ENCODE measurements around the gene PPP1R1C.
A peak's percentile ranks its signal among the peaks of the same experiment; 100 is the strongest.

The PPP1R1C gene, protein sequence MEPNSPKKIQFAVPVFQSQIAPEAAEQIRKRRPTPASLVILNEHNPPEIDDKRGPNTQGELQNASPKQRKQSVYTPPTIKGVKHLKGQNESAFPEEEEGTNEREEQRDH

DNA sequence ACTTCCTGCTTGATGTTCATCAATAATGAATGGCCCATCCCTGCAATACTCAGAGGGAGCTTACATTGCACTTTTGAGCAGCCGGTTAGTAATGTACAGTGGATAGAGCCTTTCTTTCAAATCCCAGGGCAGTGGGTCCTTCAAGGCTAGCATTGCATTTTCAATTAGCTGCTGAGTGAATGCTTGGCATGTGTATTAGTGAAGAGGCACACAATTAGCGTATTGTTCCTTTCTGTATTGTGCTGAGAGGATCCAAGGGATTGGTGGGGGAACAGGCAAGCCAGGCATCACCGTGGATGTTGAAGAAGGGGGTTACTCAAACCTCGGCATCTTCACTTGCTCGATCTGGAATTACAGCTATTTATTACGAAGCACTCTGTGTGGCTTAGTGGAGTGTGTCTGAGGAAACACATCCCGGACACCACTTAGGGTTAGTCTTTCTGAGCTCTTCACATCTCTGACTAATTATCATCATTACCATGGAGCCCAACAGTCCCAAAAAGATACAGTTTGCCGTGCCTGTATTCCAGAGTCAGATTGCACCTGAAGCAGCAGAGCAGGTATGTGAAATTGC lies at the start of gene PPP1R1C:
Gene PPP1R1C (plus strand): TSS at position 222 of the 574 bp plus-strand sequence. CDS start 258 bp downstream, at position 480.
- TF ChIP-seq, protein P1, sequence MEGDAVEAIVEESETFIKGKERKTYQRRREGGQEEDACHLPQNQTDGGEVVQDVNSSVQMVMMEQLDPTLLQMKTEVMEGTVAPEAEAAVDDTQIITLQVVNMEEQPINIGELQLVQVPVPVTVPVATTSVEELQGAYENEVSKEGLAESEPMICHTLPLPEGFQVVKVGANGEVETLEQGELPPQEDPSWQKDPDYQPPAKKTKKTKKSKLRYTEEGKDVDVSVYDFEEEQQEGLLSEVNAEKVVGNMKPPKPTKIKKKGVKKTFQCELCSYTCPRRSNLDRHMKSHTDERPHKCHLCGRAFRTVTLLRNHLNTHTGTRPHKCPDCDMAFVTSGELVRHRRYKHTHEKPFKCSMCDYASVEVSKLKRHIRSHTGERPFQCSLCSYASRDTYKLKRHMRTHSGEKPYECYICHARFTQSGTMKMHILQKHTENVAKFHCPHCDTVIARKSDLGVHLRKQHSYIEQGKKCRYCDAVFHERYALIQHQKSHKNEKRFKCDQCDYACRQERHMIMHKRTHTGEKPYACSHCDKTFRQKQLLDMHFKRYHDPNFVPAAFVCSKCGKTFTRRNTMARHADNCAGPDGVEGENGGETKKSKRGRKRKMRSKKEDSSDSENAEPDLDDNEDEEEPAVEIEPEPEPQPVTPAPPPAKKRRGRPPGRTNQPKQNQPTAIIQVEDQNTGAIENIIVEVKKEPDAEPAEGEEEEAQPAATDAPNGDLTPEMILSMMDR (conservative IDR thresholded peaks at IDR 0.05; ENCODE audit: low read depth, low read length): no peak
- no peak within 1 kb of the TSS for H3K4me3 ChIP-seq (ENCODE audit: low read depth, low read length)
- no peak for DNase-seq (ENCODE audit: low read depth)

DNA sequence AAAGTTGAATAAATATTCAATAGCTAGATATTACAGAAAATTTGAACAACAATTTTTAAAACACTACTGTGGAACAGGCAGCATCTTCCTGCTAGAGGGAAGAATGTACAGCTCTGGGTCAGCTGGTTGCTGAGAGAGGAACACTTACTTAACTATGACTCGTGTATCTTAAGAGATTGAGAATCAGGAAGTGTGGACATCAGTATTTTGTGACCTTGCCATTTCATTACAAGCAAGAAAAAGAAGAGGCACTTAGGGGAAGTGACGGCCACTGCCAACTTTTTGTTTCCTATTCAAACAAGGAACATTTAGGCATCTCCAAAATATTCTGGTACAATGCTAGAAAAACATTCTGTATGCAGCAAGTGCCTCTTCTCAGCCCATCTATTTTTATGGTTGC lies 48.2 kb upstream of the PPP1R1C start:
- TF ChIP-seq, protein P1 (conservative IDR thresholded peaks at IDR 0.05; ENCODE audit: low read depth, low read length): no peak
- peak; percentile 62 for DNase-seq (ENCODE audit: low read depth)
- no peak overlapping the region for H3K4me3 ChIP-seq (ENCODE audit: low read depth, low read length)

DNA sequence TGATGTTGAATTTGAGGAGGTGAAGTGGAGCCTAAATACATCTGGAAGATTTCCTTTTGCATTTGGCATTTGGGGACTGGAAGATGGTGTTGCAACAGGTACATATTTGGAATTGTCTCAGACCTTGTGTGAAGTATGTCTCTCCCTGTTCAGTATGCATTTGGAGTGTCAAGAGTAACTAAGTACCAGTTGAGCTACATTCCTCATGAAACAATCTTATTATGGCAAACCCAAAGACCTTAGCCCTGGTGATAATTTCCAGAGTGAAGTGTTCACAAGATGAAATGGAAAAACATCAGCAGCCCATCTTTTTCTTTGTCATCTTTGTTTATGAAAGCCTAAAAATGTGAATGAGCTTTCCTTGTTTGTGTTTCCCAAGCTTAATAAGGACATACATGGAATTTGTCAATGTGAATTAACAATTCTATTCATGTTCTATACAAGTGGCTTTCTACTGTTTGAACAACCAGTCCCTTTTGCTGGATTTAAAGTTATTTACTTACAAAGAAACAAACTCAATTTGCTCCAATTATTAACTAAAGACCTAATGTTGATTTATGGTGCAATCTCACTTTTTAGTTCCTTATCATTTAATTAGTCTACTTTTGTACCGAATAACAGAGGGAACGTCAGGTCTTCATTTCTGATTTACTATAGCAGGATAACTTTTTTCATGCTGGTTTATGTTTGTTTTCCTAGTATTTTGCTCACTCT lies 42.1 kb upstream of the PPP1R1C start:
- TF ChIP-seq, protein P1 (conservative IDR thresholded peaks at IDR 0.05; ENCODE audit: low read depth, low read length): no peak
- DNase-seq (ENCODE audit: low read depth): peak; percentile 6
- H3K4me3 ChIP-seq (ENCODE audit: low read depth, low read length): no peak overlapping the region

DNA sequence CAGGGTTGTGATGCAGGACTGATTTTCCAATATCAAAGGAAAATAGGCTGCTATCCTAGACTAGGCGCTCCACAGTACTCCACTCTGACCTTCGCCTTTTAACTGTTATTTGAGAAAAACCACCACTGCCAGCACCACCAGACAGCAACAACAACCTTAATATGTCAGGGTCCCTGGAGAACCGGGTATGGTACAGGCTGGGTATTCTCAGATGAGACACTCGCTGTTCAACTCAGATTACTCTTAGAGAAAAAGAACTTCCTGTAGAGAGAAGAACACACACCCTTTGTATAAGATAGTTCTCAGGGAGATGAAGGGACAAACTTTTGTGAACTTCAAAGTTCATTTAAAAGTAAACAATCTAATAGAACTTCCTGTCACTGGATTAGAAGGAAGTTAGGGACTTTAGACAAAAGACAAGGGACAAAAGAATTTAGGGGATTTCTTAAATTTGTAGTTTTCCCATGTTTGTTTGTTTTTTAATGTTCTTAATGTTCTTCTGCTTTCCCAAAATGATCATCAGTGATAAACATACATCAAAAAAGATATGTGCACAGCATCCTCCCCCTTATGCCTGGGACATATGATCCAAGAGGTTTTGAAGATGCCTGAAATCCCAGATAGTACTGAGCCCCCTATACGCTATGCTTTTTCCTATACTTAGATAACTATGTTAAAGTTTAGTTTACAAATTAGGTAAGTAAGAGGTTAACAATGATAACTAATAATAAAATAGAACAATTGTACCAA lies 41.3 kb upstream of the PPP1R1C start:
- DNase-seq (ENCODE audit: low read depth): peak; percentile 11
- TF ChIP-seq, protein P1 (conservative IDR thresholded peaks at IDR 0.05; ENCODE audit: low read depth, low read length): no peak
- H3K4me3 ChIP-seq (ENCODE audit: low read depth, low read length): no peak overlapping the region

DNA sequence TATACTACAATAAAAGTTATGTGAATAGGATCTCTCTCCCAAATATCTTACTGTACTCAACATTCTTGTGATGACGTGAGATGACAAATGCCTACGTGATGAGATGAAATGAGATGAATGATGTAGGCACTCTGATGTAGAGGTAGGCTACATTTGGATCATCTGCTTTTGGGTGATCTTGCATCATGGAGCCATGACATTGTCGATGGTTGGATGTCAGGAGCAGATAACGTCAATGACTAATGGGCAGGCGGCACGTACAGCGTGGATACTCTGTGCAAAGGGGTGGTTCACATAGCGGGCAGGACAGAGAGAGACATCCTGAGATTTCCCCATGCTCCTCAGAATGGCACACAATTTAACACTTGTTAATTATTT lies 40.8 kb upstream of the PPP1R1C start:
- TF ChIP-seq, protein P1 (conservative IDR thresholded peaks at IDR 0.05; ENCODE audit: low read depth, low read length): no peak
- DNase-seq (ENCODE audit: low read depth): no peak
- no peak overlapping the region for H3K4me3 ChIP-seq (ENCODE audit: low read depth, low read length)

DNA sequence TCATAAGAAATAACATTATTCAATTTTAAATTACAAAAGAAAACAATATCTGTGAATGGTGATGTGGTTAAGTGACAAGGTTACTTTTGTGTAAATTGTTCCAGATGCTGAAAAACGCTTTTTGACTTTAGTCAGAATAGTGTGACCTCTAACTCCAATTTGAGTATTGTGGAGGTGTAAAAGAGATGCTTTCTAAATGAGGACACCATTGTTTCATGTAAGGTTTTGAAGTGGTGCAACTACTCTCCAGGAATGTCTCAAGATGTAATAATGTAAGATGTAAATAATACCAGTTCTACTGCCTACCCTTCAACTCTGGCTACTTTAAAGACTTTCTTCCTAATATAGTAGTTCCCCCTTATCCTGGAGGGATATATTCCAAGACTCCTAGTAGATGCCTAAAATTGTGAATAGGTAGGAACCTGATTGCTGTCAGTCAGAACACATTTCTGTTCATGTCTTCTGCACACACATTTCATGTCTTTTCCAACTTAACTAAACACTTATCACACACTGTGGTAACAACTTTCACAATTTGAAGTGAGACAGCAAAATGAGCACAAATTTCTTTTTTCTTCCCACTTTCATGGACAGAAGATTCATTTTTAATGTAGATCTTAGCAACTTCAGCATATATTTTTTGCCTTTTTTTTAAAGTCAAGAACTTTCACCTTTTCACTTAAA lies 39.1 kb upstream of the PPP1R1C start:
- DNase-seq (ENCODE audit: low read depth): peak; percentile 11
- H3K4me3 ChIP-seq (ENCODE audit: low read depth, low read length): no peak overlapping the region
- TF ChIP-seq, protein P1 (conservative IDR thresholded peaks at IDR 0.05; ENCODE audit: low read depth, low read length): no peak
